GM21423 (cell line): ENCODE data around the gene CHKB.

Experiments
- ATAC-seq: cut with Tn5 transposase; IDR thresholded peaks from one replicate; pipeline ENCODE4 v1.9.1; 2021; ENCODE audit warnings: mild to moderate bottlenecking, moderate library complexity; ENCODE audit not compliant: unreplicated experiment

CHKB gene

GRCh38 chr22:50576070-50576469 lies 6.6 kb downstream of the CHKB start:
- ATAC-seq: no peak

- ATAC-seq: no peak
Measured at GRCh38 chr22:50575426-50575941, 7.2 kb downstream of the CHKB start.

DNA sequence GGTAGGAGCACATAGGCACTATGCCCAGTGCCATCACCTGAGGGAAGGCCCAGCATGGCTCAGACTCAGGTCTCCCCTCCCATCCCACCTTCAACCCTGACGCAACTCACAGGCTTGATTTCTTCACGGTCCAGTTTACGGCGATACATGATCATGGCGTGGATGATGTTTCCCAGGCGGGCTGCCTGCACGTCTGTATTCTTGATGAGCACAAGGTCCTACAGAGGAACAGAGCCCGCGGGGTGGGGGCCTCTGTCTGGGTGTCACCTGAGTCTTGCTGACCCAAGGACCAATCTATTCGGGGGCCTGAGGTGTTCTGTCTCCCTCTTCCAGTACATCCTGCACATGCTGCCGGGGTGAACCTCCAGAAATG lies 8.3 kb downstream of the CHKB start:
- no peak for ATAC-seq

DNA sequence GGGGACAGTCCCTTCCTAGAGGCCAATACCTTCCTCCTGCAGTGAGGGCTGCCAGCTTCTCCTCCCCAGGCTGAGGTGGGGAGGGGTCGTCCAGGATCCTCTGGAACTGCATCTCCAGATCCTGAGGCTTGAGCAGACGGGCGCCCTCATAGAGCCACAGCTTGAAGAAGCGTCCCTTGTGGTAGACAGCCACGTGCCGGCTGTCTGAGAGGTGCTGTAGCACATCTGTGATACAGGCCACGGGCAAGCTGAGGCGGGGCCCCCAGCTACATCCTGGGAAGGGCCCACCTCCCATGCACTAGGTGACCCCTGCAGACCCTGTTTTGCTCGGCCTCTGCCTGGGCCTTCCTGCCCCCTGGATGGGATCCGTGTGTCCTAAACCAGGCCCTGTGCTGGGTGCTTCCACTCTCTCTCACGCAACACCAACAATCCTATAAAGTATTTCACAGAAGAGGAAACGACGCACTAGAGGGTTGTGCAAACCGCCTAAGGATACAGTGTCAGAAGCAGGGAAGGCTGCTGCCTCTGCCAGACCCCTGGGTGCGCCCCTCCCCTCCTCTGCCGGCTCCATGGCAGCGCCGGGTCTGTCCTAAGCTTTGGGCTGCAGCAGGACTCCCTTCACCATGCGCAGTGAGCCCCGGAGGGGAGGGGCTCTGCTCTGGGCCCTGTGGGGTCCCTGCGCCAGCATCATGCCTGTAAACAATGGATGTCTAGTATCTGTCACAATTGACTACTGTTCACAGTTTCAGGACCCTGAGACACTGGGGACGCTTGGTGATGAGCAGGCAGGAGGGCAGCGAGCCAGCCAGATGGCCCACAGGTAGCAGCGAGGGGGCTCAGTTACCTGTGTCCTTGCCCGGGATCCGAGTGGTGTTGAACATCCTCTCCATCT lies 8.9 kb downstream of the CHKB start:
- no peak for ATAC-seq

- ATAC-seq: no peak
Measured at GRCh38 chr22:50572965-50573364, 9.7 kb downstream of the CHKB start.

DNA sequence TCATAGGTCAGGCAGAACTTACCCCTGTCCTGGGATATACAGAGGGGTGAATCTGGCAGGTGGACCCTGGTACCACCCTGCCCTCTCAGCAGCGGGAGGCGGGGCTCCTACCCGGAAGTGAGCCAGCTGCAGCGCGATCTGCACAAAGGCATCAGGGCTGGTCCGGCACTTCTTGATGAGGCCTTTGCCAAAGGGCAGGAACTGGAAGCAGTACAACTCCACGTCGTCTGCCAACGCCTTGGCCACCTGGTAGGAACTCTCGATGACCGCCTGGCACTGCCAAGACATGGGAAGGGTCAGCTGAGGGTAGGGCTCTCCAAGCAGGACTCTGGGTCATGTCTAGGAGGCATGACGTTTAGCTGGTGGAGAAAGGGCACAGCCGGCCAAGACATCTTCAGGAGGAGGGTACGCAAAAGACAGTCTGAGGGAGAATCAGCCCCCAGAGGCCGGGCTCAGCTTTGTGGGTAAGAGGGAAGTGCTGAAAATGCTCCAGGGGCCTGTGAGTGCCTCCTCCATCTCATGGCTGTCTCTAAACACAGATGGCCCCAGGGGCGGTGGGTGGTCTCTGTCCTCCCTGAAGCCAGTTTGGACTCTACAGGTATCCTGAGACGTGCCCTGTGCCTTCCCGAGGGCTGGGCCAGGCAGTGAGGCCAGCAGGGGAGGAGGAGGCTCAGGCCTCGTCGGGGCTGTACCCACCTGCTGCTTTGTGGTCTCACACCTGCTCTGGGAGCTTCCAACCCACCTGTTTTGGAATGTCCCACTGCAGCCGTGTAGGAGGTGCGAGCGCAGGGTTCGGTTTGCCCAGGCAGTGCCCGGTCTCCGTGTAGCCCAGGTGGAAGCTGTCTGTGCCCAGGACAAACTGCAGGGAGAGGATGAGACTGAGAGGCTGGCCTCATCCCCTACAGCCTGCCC lies 11.1 kb downstream of the CHKB start:
- ATAC-seq: no peak

DNA sequence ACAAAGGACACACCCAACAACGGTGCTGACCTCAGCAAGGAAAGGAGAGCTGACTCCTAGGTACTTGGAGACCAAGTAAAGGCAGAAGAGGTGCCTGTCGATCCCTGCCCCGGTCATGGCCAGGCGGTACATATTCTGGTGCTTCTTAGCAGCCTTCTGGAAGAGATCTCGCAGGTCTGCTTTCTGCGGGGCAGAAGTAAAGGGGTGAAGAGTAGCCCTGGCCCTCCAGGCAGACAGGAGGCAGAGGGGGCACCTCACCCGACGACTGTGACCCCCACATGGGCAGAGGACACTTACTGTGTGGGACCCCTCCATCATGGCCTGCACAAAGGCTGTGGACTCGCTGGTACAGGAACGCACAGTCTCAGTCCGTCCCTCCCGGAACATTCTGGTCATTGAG lies 11.8 kb downstream of the CHKB start:
- no peak for ATAC-seq

- no peak for ATAC-seq
Measured at GRCh38 chr22:50569896-50570535, 12.6 kb downstream of the CHKB start.

GRCh38 chr22:50569041-50569459 lies 13.6 kb downstream of the CHKB start:
- ATAC-seq: no peak

DNA sequence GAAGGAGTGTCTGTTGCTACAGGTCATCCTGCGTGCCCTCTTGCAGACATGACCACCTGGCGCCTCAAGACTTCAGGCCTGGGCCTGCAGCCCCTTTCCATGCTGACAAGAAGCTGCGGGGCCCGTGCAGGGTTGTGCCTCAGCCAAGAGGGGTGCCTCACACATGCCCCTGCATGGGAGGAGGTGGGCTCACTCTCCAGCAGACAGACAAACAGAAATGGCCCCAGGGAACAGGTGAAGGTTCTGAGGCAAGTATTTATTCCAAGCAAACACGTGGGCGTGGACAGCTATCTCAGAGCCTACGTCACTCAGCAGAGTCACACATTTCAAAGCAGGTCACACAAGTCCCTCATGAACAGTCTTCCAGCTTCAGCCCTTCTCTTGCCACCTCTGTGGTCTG lies 14.0 kb downstream of the CHKB start:
- no peak for ATAC-seq

- no peak for ATAC-seq
Measured at GRCh38 chr22:50567721-50568252, 14.9 kb downstream of the CHKB start.

DNA sequence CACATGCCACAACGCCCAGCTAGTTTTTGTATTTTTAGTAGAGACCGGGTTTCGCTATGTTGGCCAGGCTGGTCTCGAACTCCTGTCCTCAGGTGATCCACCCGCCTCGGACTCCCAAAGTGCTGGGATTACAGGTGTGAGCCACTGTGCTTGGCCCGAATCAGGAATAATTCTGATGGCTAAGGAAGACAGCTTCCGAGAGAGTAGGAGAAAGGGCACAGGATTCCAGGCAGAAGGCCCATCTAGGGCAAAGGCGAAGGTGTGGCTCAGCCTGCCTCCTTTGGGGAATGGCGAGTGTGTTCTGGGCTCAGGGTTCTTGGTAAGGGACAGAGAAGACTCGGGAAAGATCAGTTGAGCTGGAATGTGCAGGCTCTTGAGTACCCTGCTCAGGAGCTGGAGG lies 18.4 kb downstream of the CHKB start:
- ATAC-seq: no peak

- no peak for ATAC-seq
Measured at GRCh38 chr22:50563413-50564160, 19.1 kb downstream of the CHKB start.

DNA sequence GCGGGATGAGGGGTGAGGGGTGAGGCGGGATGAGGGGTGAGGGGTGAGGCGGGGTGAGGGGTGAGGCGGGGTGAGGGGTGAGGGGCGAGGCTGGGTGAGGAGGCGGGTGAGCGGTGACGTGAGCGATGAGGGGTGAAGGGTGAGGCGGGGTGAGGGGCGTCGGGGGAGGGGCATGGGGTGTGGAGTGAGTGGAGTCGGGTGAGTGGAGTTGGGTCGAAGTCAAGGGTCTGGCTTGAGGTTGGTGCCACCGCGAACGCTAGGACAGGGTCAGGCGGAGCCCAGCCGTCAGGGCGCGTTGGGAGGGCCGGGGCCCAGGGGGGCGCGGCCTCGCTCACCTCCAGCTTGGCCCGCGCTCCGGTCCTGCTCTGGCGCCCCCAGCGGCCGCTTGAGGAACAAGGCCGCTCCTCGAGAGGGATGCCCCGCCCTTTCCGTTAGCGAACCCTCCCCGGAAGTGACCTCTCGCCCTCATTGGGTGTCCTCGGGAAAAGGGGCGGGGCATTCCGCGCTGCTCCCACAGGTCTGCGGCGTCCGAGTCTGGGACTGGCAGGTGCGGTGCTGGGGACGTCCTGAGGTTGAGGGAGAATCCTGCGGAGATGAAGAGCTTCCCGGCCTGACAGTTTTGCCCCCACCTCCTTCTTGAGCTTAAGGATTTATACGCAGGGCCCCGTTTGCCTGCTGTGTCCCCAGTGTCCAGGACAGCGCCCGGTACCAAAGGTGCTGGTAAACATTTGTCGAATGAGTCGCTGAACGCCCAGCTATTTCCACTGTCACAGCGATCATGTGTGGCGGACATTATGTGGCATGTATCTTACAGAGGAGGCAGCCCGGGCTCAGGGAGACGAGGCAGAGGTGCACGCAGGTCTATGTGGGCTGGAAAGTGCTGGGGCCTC lies 19.9 kb downstream of the CHKB start, which contains the start of gene SYCE3:
Gene SYCE3 (minus strand): TSS at position 397 of the 890 bp plus-strand sequence. CDS start 6,514 bp downstream, outside the sequence.
- peak; percentile 90 for ATAC-seq

DNA sequence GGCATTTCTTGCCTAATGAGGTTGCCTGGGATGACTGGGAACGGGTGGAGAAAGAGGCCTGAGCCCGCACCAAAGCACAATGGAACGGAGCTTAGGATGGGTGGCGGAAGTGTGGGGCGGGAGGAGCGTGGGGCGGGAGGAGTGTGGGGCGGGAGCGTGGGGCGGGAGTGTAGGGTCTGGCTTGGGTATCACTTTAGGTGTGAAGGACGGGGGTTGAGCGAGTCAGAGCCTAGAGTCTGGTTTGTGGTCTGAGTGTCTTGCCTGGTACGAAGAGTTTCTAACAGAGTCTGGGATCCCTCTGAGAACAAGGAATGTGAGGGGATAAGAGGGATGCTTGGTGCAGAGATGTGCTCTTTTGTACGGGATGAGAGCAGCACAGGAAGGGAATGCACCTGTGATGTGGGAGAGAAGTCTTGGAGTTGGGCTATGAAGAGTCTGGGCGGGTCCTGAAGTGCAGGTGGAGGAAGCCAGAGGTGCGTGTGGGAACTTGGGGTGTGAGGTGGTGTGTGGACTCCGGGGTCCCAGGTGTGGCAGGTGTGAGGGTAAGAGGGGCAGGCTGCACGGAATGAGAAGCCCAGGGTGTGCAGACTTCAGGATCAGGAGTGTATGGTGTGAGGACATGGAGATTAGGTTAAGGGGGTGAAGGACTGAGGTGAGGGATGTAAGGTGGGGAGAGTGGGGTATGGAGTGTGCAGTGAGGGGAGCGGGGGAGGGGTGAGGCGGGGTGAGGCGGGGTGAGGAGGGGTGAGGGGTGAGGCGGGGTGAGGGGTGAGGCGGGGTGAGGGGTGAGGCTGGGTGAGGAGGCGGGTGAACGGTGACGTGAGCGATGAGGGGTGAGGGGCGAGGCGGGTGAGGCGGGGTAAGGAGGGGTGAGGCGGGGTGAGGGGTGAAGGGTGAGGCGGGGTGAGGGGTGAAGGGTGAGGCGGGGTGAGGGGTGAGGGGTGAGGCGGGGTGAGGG lies 21.0 kb downstream of the CHKB start:
- no peak for ATAC-seq

- no peak for ATAC-seq
Measured at GRCh38 chr22:50560034-50560433, 22.6 kb downstream of the CHKB start.

GRCh38 chr22:50556703-50557102 lies 25.9 kb downstream of the CHKB start:
- no peak for ATAC-seq

DNA sequence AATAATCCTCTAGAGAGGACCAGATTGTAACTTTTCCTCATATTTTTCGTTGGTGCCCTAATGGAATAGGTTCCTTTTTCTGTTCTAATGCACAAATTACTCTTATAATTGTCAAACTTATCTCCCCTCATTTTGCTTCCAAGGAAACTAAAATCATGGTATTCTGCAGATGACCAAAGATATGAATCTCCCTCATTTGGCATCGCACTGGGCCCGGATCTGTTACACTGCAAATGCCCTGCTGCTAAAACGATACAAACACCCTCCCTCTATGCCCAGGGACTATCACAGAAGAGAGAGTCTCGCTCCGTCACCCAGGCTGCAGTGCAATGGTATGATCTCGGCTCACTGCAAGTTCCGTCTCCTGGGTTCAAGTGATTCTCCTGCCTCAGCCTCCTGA lies 29.3 kb downstream of the CHKB start:
- no peak for ATAC-seq
